Measurements from ENCODE around the gene CDKN2AIP.

Gene CDKN2AIP

GRCh38 chr4:183444214-183445096 lies at the start of gene CDKN2AIP:
CDKN2AIP (plus strand) TSS chr4:183444636; CDS start chr4:183444798, 162 bp downstream.
- DNase-seq (ENCODE audit: low spot score in 2 of 2) (peak; percentile 91 to 92), ATAC-seq (replicated peaks; ENCODE audit: extremely low read depth, poor library complexity, severe bottlenecking) (peak; percentile 86)
- Mint-ChIP-seq H3K36me3 (ENCODE audit: insufficient read depth) (peaks cover 40% of the 10 kb centered on the region), H3K27me3 (no peaks in the 10 kb centered on the region), H3K27ac (ENCODE audit: low read depth) (peak within 1 kb of the TSS; percentile 97), H3K4me3 (peak within 1 kb of the TSS; percentile 94), H3K9me3 (no peaks in the 10 kb centered on the region), H3K4me1 (peaks cover 34% of the 10 kb centered on the region)

- ATAC-seq (replicated peaks; ENCODE audit: extremely low read depth, poor library complexity, severe bottlenecking) (no peak), DNase-seq (ENCODE audit: low spot score in 2 of 2) (no peak)
- H3K4me3 Mint-ChIP-seq = no peak overlapping the region
- H3K9me3 Mint-ChIP-seq = no peaks in the 10 kb centered on the region
- no peak overlapping the region for H3K27ac Mint-ChIP-seq (ENCODE audit: low read depth)
- peaks cover 13% of the 10 kb centered on the region for H3K4me1 Mint-ChIP-seq
- H3K27me3 Mint-ChIP-seq = peaks cover 52% of the 10 kb centered on the region
- H3K36me3 Mint-ChIP-seq (ENCODE audit: insufficient read depth) = no peaks in the 10 kb centered on the region
Measured at GRCh38 chr4:183395395-183395794, 49.0 kb upstream of the CDKN2AIP start.

- H3K27ac Mint-ChIP-seq (ENCODE audit: low read depth) = no peak overlapping the region
- H3K9me3 Mint-ChIP-seq = no peaks in the 10 kb centered on the region
- H3K4me1 Mint-ChIP-seq = peaks cover 13% of the 10 kb centered on the region
- DNase-seq (ENCODE audit: low spot score in 2 of 2) = no peak
- peaks cover 44% of the 10 kb centered on the region for H3K27me3 Mint-ChIP-seq
- H3K4me3 Mint-ChIP-seq = no peak overlapping the region
- H3K36me3 Mint-ChIP-seq (ENCODE audit: insufficient read depth) = no peaks in the 10 kb centered on the region
- no peak for ATAC-seq (replicated peaks; ENCODE audit: extremely low read depth, poor library complexity, severe bottlenecking)
Measured at GRCh38 chr4:183396227-183396637, 48.2 kb upstream of the CDKN2AIP start.

DNA sequence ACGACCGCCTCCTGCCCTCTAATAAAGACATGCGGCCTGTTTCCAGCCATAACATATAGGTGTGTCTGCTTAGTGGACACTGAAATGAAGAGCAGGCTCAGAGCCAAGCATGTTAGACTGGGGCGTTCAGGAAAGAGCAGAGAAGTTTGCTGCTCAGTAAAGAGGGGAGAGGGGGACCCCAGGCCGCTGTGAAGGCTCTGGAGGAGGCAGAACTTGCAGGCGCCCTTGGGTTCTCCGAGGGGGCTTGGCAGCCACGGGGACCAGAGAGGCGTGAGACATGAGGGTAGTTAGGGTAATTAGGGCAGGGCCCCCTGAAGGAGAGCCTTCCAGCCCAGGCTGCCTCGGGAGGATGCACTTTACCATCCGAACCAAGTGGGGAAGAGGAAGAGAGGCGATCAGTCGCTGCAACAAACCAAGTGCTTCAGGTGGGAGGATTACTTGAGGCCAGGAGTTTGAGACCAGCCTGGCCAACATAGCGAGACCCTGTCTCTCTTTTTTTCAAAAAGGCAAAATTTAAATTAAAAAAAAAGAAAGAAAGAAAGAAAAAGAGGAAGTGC lies 46.6 kb upstream of the CDKN2AIP start:
- H3K27me3 Mint-ChIP-seq = peaks cover 30% of the 10 kb centered on the region
- peak overlapping the region; percentile 77 for H3K27ac Mint-ChIP-seq (ENCODE audit: low read depth)
- DNase-seq (ENCODE audit: low spot score in 2 of 2) (no peak), ATAC-seq (replicated peaks; ENCODE audit: extremely low read depth, poor library complexity, severe bottlenecking) (no peak)
- no peaks in the 10 kb centered on the region for H3K36me3 Mint-ChIP-seq (ENCODE audit: insufficient read depth)
- peak overlapping the region; percentile 89 for H3K4me3 Mint-ChIP-seq
- peaks cover 13% of the 10 kb centered on the region for H3K4me1 Mint-ChIP-seq
- H3K9me3 Mint-ChIP-seq = no peaks in the 10 kb centered on the region

DNA sequence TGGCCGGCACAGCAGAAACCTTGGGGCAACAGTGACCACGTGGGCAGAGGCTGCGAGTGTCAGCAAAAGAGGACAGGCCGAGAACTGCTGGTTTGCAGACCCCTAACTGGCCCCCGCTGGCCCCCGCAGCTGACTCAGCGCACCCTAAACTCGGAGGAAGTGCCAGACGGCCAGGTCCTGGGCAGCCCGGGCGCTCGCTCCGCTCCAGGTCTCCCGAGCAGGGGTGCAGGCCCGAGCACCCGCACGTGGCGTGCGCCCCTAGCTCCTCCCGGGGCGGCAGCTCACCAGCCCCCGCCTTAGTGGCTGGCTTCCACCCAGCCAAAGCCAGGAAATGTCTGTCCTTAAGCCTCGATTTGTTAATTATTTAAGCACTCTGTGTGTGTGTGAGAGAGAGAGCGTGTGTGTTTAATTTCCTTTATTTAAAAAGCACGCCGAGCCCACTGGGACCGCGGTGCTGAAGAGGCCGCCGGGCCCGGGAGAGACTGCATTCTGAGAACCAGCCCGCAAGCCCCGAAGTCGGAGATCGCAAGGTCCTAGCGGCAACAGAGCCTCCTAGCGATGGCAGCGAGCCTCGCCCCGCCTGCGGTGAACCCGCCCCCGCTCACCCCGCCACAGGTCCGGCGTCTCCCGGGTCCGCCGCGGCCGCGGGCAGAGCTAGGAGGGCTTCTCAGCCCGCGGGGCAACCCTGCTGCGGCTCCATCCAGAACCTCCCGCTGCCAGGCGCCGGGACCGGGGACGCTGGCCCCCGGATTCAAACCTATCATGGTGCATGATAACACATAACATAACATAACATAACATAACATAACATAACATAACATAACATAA lies 45.9 kb upstream of the CDKN2AIP start:
- H3K9me3 Mint-ChIP-seq = no peaks in the 10 kb centered on the region
- peak; percentile 85 for ATAC-seq (replicated peaks; ENCODE audit: extremely low read depth, poor library complexity, severe bottlenecking)
- peak; percentile 17 to 39 for DNase-seq (ENCODE audit: low spot score in 2 of 2)
- H3K27me3 Mint-ChIP-seq = peaks cover 23% of the 10 kb centered on the region
- H3K4me1 Mint-ChIP-seq = peaks cover 13% of the 10 kb centered on the region
- H3K27ac Mint-ChIP-seq (ENCODE audit: low read depth) = peak overlapping the region; percentile 77
- peak overlapping the region; percentile 89 for H3K4me3 Mint-ChIP-seq
- H3K36me3 Mint-ChIP-seq (ENCODE audit: insufficient read depth) = no peaks in the 10 kb centered on the region

DNA sequence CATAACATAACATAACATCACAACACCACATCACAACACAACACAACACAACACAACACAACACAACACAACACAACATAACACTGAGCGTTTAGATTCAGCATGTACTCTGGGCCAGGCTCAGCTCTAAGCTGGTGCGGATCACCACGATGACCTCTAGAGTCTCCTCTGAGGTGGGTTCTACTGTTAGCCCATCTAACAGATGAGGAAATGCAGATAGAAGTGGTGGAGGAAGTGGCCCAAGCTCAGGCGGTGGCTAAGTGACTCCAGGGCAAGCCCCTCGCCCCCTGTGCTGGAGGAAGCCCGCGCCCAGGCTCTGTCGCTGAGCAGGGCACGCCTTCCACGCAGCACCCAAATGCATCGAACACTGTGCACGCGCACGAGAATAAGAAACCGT lies 45.3 kb upstream of the CDKN2AIP start:
- ATAC-seq (replicated peaks; ENCODE audit: extremely low read depth, poor library complexity, severe bottlenecking) (no peak), DNase-seq (ENCODE audit: low spot score in 2 of 2) (no peak)
- Mint-ChIP-seq H3K4me1 (peaks cover 13% of the 10 kb centered on the region), H3K27me3 (peaks cover 17% of the 10 kb centered on the region), H3K27ac (ENCODE audit: low read depth) (no peak overlapping the region), H3K36me3 (ENCODE audit: insufficient read depth) (no peaks in the 10 kb centered on the region), H3K4me3 (peak overlapping the region; percentile 89), H3K9me3 (no peaks in the 10 kb centered on the region)

DNA sequence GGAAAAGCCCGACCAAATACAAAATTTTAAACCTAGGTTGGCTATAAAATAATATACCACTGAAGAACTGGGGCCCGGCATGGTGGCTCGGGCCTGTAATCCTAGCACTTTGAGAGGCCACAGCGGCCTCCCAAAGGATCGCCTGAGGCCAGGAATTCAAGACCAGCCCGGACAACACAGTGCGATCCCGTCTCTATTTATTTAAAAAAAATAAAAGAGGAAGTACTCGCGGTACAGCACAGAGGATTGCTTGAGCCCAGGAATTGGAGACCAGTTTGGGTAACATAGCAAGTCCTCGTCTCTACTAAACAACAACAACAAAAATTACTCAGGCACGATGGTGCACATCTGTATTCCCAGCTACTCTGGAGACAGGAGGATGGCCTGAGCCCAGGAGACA lies 44.8 kb upstream of the CDKN2AIP start:
- ATAC-seq (replicated peaks; ENCODE audit: extremely low read depth, poor library complexity, severe bottlenecking) (no peak), DNase-seq (ENCODE audit: low spot score in 2 of 2) (no peak)
- Mint-ChIP-seq H3K9me3 (no peaks in the 10 kb centered on the region), H3K36me3 (ENCODE audit: insufficient read depth) (no peaks in the 10 kb centered on the region), H3K27ac (ENCODE audit: low read depth) (no peak overlapping the region), H3K4me3 (no peak overlapping the region), H3K4me1 (peaks cover 13% of the 10 kb centered on the region), H3K27me3 (peaks cover 12% of the 10 kb centered on the region)

GRCh38 chr4:183400035-183400434 lies 44.4 kb upstream of the CDKN2AIP start:
- Mint-ChIP-seq H3K9me3 (no peaks in the 10 kb centered on the region), H3K4me3 (no peak overlapping the region), H3K27me3 (peaks cover 10% of the 10 kb centered on the region), H3K27ac (ENCODE audit: low read depth) (no peak overlapping the region), H3K4me1 (peaks cover 13% of the 10 kb centered on the region), H3K36me3 (ENCODE audit: insufficient read depth) (no peaks in the 10 kb centered on the region)
- DNase-seq (ENCODE audit: low spot score in 2 of 2) (no peak), ATAC-seq (replicated peaks; ENCODE audit: extremely low read depth, poor library complexity, severe bottlenecking) (no peak)

- H3K9me3 Mint-ChIP-seq = no peaks in the 10 kb centered on the region
- ATAC-seq (replicated peaks; ENCODE audit: extremely low read depth, poor library complexity, severe bottlenecking) (no peak), DNase-seq (ENCODE audit: low spot score in 2 of 2) (no peak)
- H3K27me3 Mint-ChIP-seq = peaks cover 10% of the 10 kb centered on the region
- H3K36me3 Mint-ChIP-seq (ENCODE audit: insufficient read depth) = no peaks in the 10 kb centered on the region
- H3K4me3 Mint-ChIP-seq = no peak overlapping the region
- H3K4me1 Mint-ChIP-seq = peaks cover 13% of the 10 kb centered on the region
- H3K27ac Mint-ChIP-seq (ENCODE audit: low read depth) = no peak overlapping the region
Measured at GRCh38 chr4:183401473-183401872, 43.0 kb upstream of the CDKN2AIP start.

GRCh38 chr4:183402771-183403170 lies 41.7 kb upstream of the CDKN2AIP start:
- DNase-seq (ENCODE audit: low spot score in 2 of 2) (no peak), ATAC-seq (replicated peaks; ENCODE audit: extremely low read depth, poor library complexity, severe bottlenecking) (no peak)
- Mint-ChIP-seq H3K4me3 (no peak overlapping the region), H3K36me3 (ENCODE audit: insufficient read depth) (no peaks in the 10 kb centered on the region), H3K27me3 (peaks cover 4% of the 10 kb centered on the region), H3K4me1 (peaks cover 15% of the 10 kb centered on the region), H3K27ac (ENCODE audit: low read depth) (no peak overlapping the region), H3K9me3 (no peaks in the 10 kb centered on the region)

DNA sequence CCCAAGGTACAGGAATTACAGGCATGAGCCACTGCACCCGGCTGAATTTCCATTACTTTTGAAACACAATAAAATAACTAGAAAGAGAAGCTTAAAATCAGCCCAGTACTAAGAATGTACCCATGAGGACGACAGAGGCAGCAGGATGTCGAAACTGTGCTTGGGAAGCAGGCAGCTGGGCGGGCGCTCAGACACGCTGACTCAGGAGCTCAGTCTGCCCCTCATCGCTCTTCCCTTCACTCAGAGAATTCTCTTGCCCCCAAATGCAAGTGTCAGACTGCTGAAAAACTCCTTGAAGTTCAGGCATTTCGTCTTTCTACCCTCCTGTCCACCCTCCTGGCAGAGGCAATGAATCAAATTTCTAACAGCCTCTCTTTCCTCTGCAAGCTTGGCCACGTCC lies 41.0 kb upstream of the CDKN2AIP start:
- H3K36me3 Mint-ChIP-seq (ENCODE audit: insufficient read depth) = no peaks in the 10 kb centered on the region
- no peak for DNase-seq (ENCODE audit: low spot score in 2 of 2)
- peaks cover 14% of the 10 kb centered on the region for H3K4me1 Mint-ChIP-seq
- H3K4me3 Mint-ChIP-seq = no peak overlapping the region
- H3K27me3 Mint-ChIP-seq = no peaks in the 10 kb centered on the region
- H3K27ac Mint-ChIP-seq (ENCODE audit: low read depth) = no peak overlapping the region
- ATAC-seq (replicated peaks; ENCODE audit: extremely low read depth, poor library complexity, severe bottlenecking) = no peak
- no peaks in the 10 kb centered on the region for H3K9me3 Mint-ChIP-seq

DNA sequence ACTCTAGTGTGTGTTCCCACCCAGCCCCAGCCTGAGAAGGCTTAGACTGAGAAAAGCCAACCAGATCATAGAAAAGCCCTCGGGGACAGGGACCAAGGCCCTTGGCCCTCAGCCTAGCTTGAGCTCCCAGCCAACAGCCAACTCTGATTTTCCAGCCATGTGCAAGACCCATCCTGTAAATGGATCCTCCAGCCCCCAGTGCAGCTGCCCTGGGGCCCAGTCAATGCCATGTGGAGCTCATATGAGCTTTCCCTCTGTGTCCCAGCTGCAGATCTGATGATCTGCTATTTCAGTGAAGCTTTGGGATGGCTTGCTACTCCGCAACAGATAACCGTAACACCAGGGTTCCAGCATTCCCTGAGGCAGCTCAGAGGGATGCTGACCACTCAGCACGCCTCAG lies 40.5 kb upstream of the CDKN2AIP start:
- Mint-ChIP-seq H3K4me3 (no peak overlapping the region), H3K27ac (ENCODE audit: low read depth) (no peak overlapping the region), H3K27me3 (no peaks in the 10 kb centered on the region), H3K4me1 (peaks cover 10% of the 10 kb centered on the region), H3K9me3 (no peaks in the 10 kb centered on the region), H3K36me3 (ENCODE audit: insufficient read depth) (no peaks in the 10 kb centered on the region)
- ATAC-seq (replicated peaks; ENCODE audit: extremely low read depth, poor library complexity, severe bottlenecking) (no peak), DNase-seq (ENCODE audit: low spot score in 2 of 2) (no peak)
